HG02840 (cell line): ENCODE measurements around the gene APPL1.

Experiments used
- ATAC-seq: cut with Tn5 transposase; IDR thresholded peaks from one replicate; pipeline ENCODE4 v1.9.1; 2021; ENCODE audit warnings: mild to moderate bottlenecking, moderate library complexity, moderate number of reproducible peaks; ENCODE audit not compliant: unreplicated experiment, low FRiP score

Gene APPL1, protein sequence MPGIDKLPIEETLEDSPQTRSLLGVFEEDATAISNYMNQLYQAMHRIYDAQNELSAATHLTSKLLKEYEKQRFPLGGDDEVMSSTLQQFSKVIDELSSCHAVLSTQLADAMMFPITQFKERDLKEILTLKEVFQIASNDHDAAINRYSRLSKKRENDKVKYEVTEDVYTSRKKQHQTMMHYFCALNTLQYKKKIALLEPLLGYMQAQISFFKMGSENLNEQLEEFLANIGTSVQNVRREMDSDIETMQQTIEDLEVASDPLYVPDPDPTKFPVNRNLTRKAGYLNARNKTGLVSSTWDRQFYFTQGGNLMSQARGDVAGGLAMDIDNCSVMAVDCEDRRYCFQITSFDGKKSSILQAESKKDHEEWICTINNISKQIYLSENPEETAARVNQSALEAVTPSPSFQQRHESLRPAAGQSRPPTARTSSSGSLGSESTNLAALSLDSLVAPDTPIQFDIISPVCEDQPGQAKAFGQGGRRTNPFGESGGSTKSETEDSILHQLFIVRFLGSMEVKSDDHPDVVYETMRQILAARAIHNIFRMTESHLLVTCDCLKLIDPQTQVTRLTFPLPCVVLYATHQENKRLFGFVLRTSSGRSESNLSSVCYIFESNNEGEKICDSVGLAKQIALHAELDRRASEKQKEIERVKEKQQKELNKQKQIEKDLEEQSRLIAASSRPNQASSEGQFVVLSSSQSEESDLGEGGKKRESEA

DNA sequence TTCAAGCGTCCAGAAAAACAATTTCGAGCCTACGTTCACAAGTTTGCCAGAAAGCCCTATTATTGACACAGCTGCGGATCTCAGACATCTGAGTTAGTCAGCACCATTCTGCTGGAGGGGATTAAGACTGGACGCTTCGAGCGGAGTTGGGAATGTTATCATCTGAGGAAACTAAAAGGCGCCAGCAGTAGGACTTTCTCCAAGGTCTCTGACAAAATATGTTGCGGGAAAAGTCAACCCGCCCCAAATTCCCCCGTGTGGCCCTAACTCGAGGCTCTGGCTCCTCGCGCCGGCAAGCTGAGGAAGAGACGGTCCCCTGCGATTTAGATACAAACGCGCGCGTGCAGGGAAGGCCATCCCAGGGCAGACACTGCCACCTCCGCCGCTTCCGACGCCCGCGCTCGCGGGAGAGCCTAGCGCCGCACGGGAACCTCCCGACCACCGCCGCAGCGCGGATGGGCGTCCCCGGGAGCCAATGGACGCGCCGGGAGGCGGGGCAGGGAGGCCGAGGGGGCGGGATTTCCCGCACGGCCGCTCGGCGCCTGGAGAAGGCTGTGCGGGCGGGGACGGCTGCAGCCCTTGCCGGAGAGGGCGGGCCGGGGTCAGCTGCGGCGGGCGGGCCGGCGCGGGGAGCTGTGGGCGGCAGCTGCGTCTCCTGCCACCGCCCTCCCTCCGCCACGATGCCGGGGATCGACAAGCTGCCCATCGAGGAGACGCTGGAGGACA, at the start of gene APPL1:
Gene APPL1 (plus strand): TSS at position 526 of the 726 bp plus-strand sequence. CDS start 155 bp downstream, at position 681.
- ATAC-seq = peak; percentile 86

DNA sequence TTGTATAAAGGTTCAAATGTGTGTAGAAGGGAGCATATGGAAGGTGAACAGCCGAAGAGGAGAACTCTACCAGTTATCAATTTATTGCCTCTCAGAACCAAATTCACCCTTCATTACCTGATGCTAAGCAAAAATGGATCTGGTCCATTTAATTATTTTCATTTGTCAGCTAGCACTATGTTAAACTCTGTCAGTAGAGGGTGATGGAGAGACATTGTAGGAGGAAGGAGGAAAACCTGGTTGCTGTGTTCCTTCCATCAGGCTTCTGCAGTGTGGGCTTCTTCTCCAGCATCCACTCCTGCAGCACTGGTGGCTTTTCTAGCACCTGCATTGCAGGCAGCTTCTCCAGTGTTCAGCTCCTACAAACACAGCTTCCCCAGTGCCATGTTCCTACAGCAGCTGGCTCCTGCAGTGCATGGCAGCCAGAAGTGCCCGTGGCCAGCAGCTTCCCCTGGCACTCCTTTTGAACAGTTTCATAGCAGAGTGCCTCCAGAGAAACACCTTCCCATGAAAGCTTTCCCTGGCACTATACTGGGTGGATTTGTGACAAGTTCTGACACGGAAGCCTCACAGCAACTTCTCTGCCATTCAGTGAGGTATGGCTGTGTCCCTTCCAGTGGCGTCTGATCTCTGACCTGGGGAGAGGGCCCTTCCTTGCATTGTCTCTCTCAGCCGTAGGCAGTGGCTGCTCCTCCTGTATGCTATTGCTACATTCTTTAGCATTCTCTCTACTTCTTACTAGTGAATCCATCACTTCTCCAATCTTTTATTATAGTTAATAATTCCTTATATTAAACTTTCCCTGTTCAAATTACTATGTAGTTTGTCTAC, 47.7 kb upstream of the APPL1 start:
- no peak for ATAC-seq

DNA sequence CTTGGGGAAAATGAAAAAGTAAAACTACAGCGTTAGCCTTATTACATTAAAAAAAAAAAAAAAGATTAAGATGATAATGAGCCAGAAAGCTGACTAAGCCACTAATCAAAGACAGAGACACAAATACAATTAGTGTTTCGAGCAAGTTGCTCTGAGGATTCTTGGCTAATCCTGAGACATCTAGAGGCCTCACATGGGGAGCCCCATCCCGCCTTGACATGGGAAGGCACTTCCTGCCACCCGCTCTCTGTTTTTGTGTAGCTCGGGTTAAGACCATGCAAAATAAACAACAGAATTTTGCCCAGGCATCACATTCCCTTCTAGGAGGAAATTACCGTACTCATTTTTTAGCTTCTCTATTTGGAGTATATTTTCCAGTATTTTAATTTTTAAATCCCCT, 43.0 kb upstream of the APPL1 start:
- ATAC-seq = no peak

DNA sequence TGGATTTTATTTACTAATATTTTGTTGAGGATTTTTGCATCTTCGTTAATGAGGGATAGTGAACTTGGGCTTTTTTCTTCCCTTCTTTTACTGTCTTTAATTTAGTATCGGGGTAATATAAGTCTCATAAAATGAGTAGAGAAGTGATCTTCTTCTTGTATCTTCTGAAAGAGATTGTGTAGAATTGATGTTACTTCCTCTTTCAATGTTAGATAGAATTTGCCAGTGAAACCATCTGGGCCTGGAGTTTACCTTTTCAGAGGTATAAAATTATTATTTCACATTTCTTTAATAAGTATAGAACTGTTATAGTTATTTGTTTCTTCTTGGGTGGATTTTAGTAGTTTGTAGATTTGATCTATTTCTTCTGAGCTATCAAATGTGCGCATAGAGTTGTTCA, 35.5 kb upstream of the APPL1 start:
- ATAC-seq = no peak

DNA sequence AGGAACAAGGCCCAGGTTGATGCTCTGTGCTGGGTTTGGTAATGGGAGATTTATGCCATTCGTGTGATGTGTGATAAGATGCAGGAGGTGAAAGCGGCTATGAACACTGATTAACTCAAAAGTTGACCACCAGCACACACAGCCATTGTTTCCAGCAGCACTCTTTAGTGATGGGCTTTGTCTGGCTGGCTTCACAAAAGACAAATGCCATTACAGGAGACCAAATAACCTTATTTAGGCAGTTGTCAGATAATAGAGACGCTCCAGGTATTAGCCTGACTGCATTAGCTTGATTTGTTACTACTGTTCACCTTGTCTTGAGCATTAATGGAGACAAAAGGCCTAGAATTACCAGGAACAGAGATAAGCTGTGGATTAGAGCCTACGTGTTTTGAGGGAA, 32.9 kb upstream of the APPL1 start:
- ATAC-seq = no peak

DNA sequence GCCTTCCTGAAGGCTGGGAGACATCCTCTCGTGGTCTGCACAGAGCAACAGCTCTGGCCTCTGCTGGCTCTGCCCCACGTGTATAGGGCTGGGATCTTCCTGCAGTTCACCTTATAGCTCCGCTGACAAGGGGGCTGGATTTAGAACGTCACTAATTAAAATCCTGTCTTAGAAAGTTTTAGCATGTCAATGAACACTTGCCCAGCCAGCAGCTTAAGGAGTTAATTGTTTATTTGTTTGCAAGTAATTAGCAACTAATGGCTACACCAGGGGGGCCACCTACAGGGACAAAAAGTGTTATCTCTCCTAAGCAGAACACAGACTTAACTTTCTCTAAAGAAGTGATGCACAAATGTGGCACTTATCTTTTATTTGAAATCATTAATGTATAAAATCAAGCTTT, 27.6 kb upstream of the APPL1 start, which contains the start of gene HESX1:
Gene HESX1 (minus strand): TSS at position 84 of the 403 bp plus-strand sequence. CDS start 60 bp downstream, at position 24.
- no peak for ATAC-seq

DNA sequence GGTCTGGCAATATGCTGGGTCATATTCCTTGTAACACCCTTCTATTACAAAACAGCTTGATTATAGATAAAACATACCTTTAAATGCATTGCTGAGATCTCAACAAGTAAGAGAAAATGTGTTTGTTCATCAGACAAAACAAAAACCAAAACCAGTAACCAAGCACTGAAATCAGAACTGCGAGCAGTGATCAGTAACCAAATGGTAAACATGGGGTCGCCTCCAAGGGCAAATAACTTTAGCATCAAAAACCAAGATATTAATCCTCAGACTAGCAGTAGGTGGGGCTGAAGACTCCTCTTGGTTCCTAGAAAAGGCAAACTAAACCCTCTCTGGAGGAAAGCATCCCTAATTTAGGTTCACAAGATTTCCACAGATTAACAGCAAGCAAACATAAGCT, 21.1 kb upstream of the APPL1 start:
- ATAC-seq = no peak

DNA sequence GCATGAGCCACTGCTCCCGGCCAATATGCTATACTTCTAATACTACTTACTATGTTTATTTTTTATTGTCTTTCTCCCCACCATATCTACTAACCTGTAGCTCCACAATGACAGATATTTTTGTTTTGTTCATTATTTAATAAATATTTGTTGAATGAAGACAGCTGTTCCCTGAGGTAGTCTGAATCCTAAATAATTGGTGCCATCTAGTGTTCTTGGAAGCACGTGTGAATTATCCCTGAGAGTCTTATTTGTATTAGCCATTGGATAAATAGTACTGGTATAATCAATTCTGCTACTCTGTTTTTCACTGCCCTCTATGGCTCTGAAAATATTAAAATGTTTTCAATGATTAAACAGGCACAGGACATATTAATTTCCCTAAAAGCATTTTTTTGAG, 5.6 kb upstream of the APPL1 start:
- no peak for ATAC-seq

DNA sequence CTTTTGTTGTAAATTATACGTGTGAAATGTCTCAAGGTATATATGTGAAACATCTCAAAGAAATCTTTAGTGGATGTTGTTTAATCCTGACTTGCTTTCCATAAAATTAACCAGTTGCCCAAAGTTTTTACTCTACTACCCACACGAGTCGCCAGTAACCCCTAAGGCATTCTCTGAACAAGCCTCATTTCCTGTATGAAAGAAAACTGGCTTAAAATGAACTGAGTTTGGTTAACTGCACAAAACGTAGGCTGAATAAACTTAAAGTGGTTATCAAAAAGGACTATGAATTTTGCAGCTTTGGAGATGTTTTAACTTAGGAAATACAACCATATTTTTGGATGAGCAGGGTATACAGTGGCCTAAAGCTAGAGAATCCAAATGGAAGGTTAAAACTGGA, 2.7 kb upstream of the APPL1 start:
- ATAC-seq = no peak

DNA sequence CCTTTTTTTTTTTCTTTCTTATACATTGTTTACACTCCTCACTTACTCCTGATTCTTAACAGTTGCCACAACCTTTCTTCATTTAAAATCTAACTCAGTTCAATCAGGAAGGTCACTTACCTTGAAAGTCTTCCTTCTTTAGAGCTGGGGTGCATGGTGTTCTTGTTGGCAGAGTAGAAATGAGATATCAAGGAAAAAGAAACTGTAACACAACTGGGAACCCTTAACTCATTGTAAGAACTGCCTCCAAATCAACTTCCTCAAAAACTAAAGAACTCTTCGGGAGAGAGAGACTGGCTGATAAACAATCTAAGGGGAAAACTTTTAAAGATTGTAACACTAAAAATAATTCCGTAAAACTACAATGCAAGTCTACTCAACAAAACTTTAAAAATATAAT, 1.4 kb upstream of the APPL1 start:
- no peak for ATAC-seq

DNA sequence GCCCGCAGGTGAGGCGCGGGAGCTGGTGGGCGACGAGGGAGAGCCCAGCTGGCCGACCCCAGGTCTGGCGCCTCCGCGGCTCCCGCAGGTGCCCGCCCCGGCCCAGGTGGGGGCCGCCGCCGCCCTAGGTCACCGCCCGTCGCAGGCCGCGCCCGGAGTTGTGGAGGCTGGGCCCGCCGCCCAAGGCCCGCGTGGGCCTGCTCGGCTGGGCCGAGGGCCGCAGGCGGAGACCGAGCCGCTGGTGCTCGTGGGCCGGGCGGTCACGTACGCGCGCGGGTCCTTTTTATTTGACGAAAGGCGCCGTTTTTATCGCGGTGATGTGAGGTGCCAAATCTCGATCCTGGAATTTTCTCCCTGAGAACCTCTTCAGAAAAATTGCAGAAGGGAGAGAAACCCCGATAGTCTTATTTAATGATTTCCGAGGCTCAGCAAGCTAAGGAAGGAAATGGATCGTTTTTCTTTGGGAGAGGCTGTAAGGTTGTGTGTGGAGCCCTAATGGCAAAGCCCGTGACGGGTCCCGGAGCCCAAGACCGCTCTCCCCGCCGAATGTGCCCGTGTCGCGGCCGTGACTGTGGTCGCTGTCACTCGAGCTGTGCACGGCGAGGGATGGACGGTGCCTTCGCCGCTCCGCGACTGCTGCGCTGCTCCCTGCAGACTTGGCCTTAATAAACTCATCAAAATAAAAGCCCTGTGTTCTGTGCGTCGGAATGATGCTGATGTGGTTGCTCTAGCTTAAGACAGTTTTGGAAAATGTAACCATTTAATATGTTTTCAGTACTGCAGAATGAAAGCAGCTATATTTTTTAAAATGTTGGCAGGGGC, 612 bp downstream of the APPL1 start:
- ATAC-seq = peak; percentile 45

DNA sequence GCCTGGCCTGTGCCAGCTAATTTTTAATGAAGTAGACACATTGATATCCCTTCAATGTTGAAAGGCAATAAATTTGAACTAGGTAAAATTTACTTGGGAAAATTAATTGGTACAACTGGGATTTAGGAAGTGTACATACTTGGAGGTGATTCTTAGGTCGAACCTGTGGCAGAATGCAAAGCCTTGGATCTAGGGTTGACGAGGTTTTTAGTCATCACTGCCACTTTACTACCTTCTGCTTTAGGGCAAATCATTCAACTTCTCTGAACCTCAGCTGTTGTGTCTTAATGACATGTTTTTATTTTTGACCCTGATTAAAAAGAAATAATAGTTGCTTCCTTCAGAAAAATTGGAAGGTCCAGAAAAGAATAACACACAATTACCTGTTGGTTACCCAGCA, 2.5 kb downstream of the APPL1 start:
- ATAC-seq = no peak

DNA sequence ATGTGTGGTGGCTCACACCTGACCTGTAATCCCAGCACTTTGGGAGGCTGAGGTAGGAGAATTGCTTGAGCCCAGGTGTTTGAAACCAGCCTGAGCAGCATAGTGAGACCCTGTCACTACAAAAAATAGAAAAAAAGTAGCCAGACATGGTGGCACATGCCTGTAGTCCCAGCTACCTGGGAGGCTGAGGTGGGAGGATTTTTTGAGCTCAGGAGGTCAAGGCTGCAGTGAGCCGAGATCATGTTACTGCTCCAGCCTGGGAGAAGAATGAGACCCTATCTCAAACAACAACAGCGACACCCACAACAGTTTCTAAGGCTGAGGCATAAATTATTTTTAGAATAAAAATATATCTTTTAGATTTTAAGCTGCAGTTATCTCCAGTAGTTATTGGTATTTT, 6.3 kb downstream of the APPL1 start:
- ATAC-seq = no peak

DNA sequence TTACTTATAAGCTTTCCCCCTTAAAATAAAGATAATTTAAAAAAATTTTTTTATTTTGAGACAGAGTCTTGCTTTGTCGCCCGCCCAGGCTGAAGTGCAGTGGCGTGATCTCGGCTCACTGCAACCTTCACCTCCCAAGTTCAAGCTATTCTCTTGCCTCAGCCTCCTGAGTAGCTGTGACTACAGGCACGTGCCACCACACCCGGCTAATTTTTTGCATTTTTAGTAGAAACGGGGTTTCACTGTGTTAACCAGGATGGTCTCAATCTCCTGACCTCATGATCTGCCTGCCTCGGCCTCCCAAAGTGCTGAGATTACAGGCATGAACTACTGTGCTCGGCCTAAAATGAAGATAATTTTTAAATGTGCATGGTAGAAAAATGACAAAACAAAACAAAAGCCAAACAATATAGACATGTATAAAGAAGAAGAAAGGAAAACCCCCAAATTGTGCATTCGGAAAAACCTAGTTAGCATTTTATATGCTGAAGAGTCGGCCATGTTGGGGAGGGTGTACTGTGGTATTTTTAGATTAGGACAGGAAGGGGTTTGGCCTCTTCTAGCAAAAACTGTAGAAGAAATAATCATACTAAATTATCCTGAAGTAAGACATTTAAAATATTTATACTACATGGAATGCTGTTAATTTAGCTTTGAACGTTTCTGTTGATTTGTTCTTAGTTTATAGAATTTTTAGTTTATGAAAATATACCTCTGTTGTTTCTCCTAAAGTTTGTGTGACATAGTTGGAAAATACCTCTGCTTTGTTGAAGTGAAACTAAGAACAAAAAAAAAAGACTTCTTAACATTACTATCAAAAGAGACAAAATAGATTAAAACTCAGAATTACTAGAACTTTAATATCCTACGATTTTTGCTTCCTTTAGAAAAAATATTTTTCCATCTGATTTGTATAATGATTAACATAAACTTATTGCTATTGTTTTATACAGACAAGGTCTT, 7.4 kb downstream of the APPL1 start:
- ATAC-seq = no peak

DNA sequence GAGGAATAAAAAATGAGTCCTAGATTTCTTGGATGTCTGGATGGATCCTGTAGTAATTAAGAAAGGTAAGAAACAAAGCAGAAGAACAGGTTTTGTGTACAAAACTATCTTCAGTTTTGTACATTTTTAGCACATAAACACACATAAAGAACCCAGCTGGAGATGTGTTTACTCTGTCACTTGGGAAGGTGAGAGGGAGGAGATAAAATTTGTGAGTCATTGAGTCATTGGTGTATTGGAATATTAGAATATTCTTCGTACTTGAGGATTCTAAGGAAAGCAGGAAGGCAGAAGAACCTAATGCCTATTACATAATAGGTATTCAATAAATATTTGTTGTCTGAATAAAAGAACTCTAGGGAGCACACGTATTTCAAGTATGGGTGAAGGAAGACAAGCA, 17.4 kb downstream of the APPL1 start:
- ATAC-seq = no peak

DNA sequence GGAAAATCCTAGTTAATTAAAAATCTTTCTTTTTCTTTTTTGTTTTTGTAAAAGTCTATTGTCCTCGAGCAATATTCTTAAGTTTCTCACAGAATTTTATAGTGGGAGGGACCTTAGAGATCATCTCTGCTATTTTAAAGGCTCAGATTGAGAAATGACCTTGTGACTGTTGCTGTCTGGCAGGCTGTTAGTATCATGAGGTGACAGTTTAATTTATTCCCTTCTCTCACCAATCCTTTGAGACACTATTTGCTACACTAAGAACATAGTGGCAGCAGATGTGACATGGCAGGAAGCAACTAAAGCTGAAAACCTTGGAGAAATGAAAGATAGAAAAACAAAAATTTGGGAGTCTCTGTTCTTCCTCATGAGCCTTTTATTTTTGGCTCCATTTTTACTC, 24.9 kb downstream of the APPL1 start:
- no peak for ATAC-seq

DNA sequence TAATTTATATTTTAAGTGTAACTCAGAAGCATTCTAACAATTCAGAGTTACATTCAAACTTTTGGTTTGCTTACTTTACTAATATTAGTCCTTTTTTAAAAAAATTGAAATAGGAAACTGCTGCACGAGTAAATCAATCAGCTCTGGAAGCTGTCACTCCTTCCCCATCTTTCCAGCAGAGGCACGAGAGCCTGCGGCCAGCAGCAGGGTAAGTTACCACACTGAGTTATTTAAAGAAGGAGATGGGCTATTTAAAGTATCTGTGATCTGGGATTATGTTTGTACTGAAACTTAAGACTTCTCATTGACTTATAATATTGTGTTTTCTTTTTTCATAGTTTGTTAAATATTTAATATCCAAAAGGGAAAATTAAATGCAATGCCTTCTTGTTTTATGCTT, 29.3 kb downstream of the APPL1 start:
- no peak for ATAC-seq

DNA sequence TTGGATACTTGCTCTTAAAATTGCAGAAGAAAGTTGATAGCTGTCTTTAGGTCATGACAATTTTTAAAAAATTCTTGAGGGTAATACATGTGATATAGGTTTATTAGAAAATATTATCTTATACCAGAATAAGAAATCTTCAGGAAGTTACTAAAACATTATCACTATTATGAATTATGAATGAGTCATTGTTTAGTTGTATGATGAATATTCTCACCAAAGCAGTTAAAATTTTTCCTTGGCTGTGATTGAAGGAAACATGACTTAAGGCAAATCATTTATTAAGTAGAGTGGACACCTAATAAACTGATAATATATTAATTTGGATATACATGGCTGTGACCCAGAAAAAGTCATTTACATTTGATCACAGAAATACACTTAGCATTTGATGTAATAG, 30.1 kb downstream of the APPL1 start:
- no peak for ATAC-seq
